H1 (cell line): ENCODE measurements around the gene BPI. TPM values are rescaled to one million over a fixed set of nuclear protein-coding genes. Genes with fewer than 3 reads are reported as not detected.
A peak's percentile ranks its signal among the peaks of the same experiment; 100 is the strongest.

Experiments used
- CTCF ChIA-PET: fragments of 300-600 bp; sonication (Branson Sonifier 250); formaldehyde crosslinking; loops from one replicate; lab custom pipeline; 2021; ENCODE audit not compliant: partially characterized antibody; lab: Charles Lee
- POLR2A ChIA-PET: fragments of 300-600 bp; sonication (Branson Sonifier 250); formaldehyde crosslinking; loops from one replicate; lab custom pipeline; 2021; ENCODE audit warnings: inconsistent platforms; ENCODE audit not compliant: partially characterized antibody; lab: Charles Lee
- DNase-seq, 2 experiments: peaks; one replicate each; pipeline versions ENCODE4 v3.0.0 to v3.0.0-alpha.2; 2010 to 2022; ENCODE audit warnings: low spot score in 2 of 2, low read depth in 1 of 2, mixed read lengths in 1 of 2
- FAIRE-seq: peaks from 2 replicates; lab custom pipeline; 2011; peaks lifted over from hg19 to GRCh38; lab: Jason Lieb, UNC
- H2AFZ ChIP-seq: 2 replicates; pipeline ENCODE4 v1.8.1; 2012; ENCODE audit warnings: low read length, inconsistent platforms
- H2AK5ac ChIP-seq: 2 replicates; pipeline ENCODE4 v1.6.1; 2013; ENCODE audit warnings: low read depth, low read length
- H2BK120ac ChIP-seq: replicated peaks from 2 replicates; pipeline ENCODE3; 2013; ENCODE audit warnings: low read depth, low read length, inconsistent platforms
- H2BK12ac ChIP-seq: 2 replicates; pipeline ENCODE4 v1.6.1; 2013; ENCODE audit warnings: low read depth, low read length
- H2BK15ac ChIP-seq: 2 replicates; pipeline ENCODE4 v1.6.1; 2013; ENCODE audit warnings: low read length
- H2BK20ac ChIP-seq: 2 replicates; pipeline ENCODE4 v1.6.1; 2013; ENCODE audit warnings: low read length
- H2BK5ac ChIP-seq: 2 replicates; pipeline ENCODE4 v1.6.1; 2013; ENCODE audit warnings: low read depth, low read length
- H3K14ac ChIP-seq: 2 replicates; pipeline ENCODE4 v1.6.1; 2013; ENCODE audit warnings: inconsistent platforms; ENCODE audit not compliant: insufficient read length
- H3K18ac ChIP-seq: 2 replicates; pipeline ENCODE4 v1.6.1; 2013; ENCODE audit warnings: low read length; ENCODE audit errors: extremely low read depth
- H3K23ac ChIP-seq: 2 replicates; pipeline ENCODE4 v1.6.1; 2013; ENCODE audit warnings: inconsistent platforms; ENCODE audit not compliant: insufficient read length
- H3K23me2 ChIP-seq: 2 replicates; pipeline ENCODE4 v1.6.1; 2013; ENCODE audit warnings: low read depth, low read length
- H3K27ac ChIP-seq: 2 replicates; pipeline ENCODE4 v1.6.1; 2011; ENCODE audit warnings: low read depth, low read length, inconsistent platforms
- H3K27me3 ChIP-seq, 4 experiments: replicated peaks in 1 of 4; 1 replicate in 1 of 4; 2 replicates in 3 of 4; pipeline versions ENCODE4 v1.6.1 to v1.8.1; 2011 to 2013; ENCODE audit warnings: low read length in 3 of 4, mild to moderate bottlenecking in 3 of 4, inconsistent platforms in 2 of 4, mixed read lengths in 2 of 4, moderate library complexity in 1 of 4; ENCODE audit not compliant: control insufficient read depth in 3 of 4, insufficient read depth in 3 of 4; ENCODE audit errors: extremely low read depth in 1 of 4
- H3K36me3 ChIP-seq, 4 experiments: 2 replicates each; pipeline versions ENCODE4 v1.6.1 to v1.8.1; 2011 to 2013; ENCODE audit warnings: mild to moderate bottlenecking in 4 of 4, low read length in 3 of 4, moderate library complexity in 2 of 4, control low read depth in 1 of 4, inconsistent platforms in 1 of 4; ENCODE audit not compliant: insufficient read depth in 4 of 4, control insufficient read depth in 2 of 4
- H3K4ac ChIP-seq: replicated peaks from 2 replicates; pipeline ENCODE3; 2013; ENCODE audit warnings: low read length, low read depth, mixed read lengths, inconsistent platforms; ENCODE audit not compliant: insufficient read length
- H3K4me1 ChIP-seq, 4 experiments: replicated peaks in 1 of 4; 1 replicate in 1 of 4; 2 replicates in 3 of 4; pipeline versions ENCODE4 v1.6.1 to v1.8.1; 2011 to 2013; ENCODE audit warnings: low read length in 3 of 4, inconsistent platforms in 2 of 4, mixed read lengths in 1 of 4; ENCODE audit not compliant: insufficient read depth in 4 of 4, control insufficient read depth in 3 of 4
- H3K4me2 ChIP-seq, 2 experiments: 2 replicates each; pipeline versions ENCODE4 v1.6.1 to v1.8.1; 2011 to 2013; ENCODE audit warnings: low read depth in 2 of 2, low read length in 2 of 2, control low read depth in 1 of 2, inconsistent platforms in 1 of 2, mild to moderate bottlenecking in 1 of 2; ENCODE audit not compliant: insufficient read depth in 1 of 2
- H3K4me3 ChIP-seq, 4 experiments: fragments of 200-600, 300-600 bp in 1 of 4; sonication (generic), shearing (Covaris generic), sonication (Bioruptor Twin) in 1 of 4; 2 replicates each; pipeline versions ENCODE4 v1.5.1 to v1.8.1; 2011 to 2016; ENCODE audit warnings: low read length in 4 of 4, low read depth in 3 of 4, control low read depth in 2 of 4, inconsistent platforms in 2 of 4, mild to moderate bottlenecking in 2 of 4, mixed read lengths in 1 of 4, moderate library complexity in 1 of 4; ENCODE audit not compliant: insufficient read depth in 2 of 4; ENCODE audit errors: extremely low read depth in 1 of 4
- H3K56ac ChIP-seq: replicated peaks from 2 replicates; pipeline ENCODE3; 2013; ENCODE audit warnings: low read depth, mild to moderate bottlenecking, mixed read lengths, low read length, inconsistent platforms; ENCODE audit not compliant: insufficient read length
- H3K79me1 ChIP-seq: 2 replicates; pipeline ENCODE4 v1.6.1; 2013; ENCODE audit warnings: low read depth, low read length, control low read depth
- H3K79me2 ChIP-seq, 2 experiments: 2 replicates each; pipeline versions ENCODE4 v1.6.1 to v1.8.1; 2012 to 2013; ENCODE audit warnings: low read length in 2 of 2, mild to moderate bottlenecking in 2 of 2, inconsistent platforms in 1 of 2; ENCODE audit not compliant: insufficient read depth in 2 of 2, control insufficient read depth in 1 of 2
- H3K9ac ChIP-seq, 4 experiments: replicated peaks in 1 of 4; 1 replicate in 1 of 4; 2 replicates in 3 of 4; pipeline versions ENCODE4 v1.6.1 to v1.8.1; 2011 to 2013; ENCODE audit warnings: low read depth in 3 of 4, low read length in 3 of 4, control low read depth in 2 of 4, mild to moderate bottlenecking in 2 of 4, moderate library complexity in 2 of 4, inconsistent platforms in 1 of 4; ENCODE audit errors: extremely low read depth in 1 of 4
- H3K9me3 ChIP-seq, 2 experiments: 2 replicates each; pipeline versions ENCODE4 v1.6.1 to v1.8.1; 2012 to 2013; ENCODE audit warnings: mild to moderate bottlenecking in 2 of 2, moderate library complexity in 2 of 2, control low read depth in 1 of 2, inconsistent platforms in 1 of 2, low read depth in 1 of 2, low read length in 1 of 2, mixed read lengths in 1 of 2; ENCODE audit not compliant: insufficient read depth in 2 of 2
- H4K20me1 ChIP-seq, 2 experiments: replicated peaks in 1 of 2; 2 replicates each; pipeline versions ENCODE3 to v1.8.1; 2011 to 2013; ENCODE audit warnings: inconsistent platforms in 2 of 2, low read length in 2 of 2, mild to moderate bottlenecking in 1 of 2; ENCODE audit not compliant: insufficient read depth in 2 of 2, control insufficient read depth in 1 of 2
- H4K5ac ChIP-seq: 2 replicates; pipeline ENCODE4 v1.6.1; 2013; ENCODE audit warnings: low read length, low read depth, mixed read lengths, inconsistent platforms; ENCODE audit not compliant: insufficient read length
- H4K8ac ChIP-seq: 2 replicates; pipeline ENCODE4 v1.8.0; 2013; ENCODE audit warnings: mild to moderate bottlenecking, moderate library complexity, low read length, inconsistent platforms; ENCODE audit not compliant: insufficient read depth; ENCODE audit errors: extremely low read depth
- H4K91ac ChIP-seq: replicated peaks from 2 replicates; pipeline ENCODE3; 2013; ENCODE audit warnings: low read length, mixed read lengths, inconsistent platforms; ENCODE audit not compliant: insufficient read length
- ATF2 ChIP-seq: IDR thresholded peaks from 2 replicates; pipeline ENCODE4 v1.6.1; 2012; ENCODE audit warnings: low read length, inconsistent platforms
- CBX8 ChIP-seq: fragments of 300-800, 300-1000 bp; sonication (generic); IDR thresholded peaks from 2 replicates; pipeline ENCODE4 v1.7.1; 2016; ENCODE audit warnings: low read depth, low read length, borderline replicate concordance
- EP300 ChIP-seq, 2 experiments: IDR thresholded peaks; 1 replicate in 1 of 2; 2 replicates in 1 of 2; pipeline ENCODE4 v1.6.1; 2011 to 2012; ENCODE audit warnings: low read depth in 2 of 2, low read length in 2 of 2, mild to moderate bottlenecking in 2 of 2, borderline replicate concordance in 1 of 2, inconsistent platforms in 1 of 2, moderate library complexity in 1 of 2
- JUN ChIP-seq: IDR thresholded peaks from 2 replicates; pipeline ENCODE4 v1.6.1; 2011; ENCODE audit warnings: low read depth, mild to moderate bottlenecking, improper control_type of control experiment, low read length
- NANOG ChIP-seq: IDR thresholded peaks from 2 replicates; pipeline ENCODE4 v1.6.1; 2011; ENCODE audit warnings: low read length, low read depth, mild to moderate bottlenecking, inconsistent platforms; ENCODE audit not compliant: insufficient read depth, poor library complexity, severe bottlenecking
- POLR2AphosphoS5 ChIP-seq: IDR thresholded peaks from 2 replicates; pipeline ENCODE4 v1.6.1; 2011; ENCODE audit warnings: low read depth, low read length
- POU5F1 ChIP-seq: IDR thresholded peaks from 2 replicates; pipeline ENCODE4 v1.6.1; 2011; ENCODE audit warnings: low read depth, mild to moderate bottlenecking, low read length, moderate library complexity
- SIX5 ChIP-seq: IDR thresholded peaks from 2 replicates; pipeline ENCODE4 v1.6.1; 2011; ENCODE audit warnings: mild to moderate bottlenecking, low read depth, low read length
- SRF ChIP-seq: IDR thresholded peaks from 2 replicates; pipeline ENCODE4 v1.6.1; 2011; ENCODE audit warnings: mild to moderate bottlenecking, low read depth, low read length, moderate library complexity
- TBP ChIP-seq: IDR thresholded peaks from 2 replicates; pipeline ENCODE4 v1.6.1; 2011; ENCODE audit warnings: low read depth, low read length, improper control_type of control experiment
- TCF12 ChIP-seq: IDR thresholded peaks from 2 replicates; pipeline ENCODE4 v1.6.1; 2011; ENCODE audit warnings: low read depth, mild to moderate bottlenecking, low read length
- WGBS, 2 experiments: shearing (Covaris generic) in 1 of 2; methylation state at CpG; one replicate each; pipeline versions ENCODE4 v1.1.6 to v1.1.7; 2013 to 2015; ENCODE audit warnings: low lambda C conversion rate in 2 of 2, mixed read lengths in 2 of 2, inconsistent platforms in 1 of 2, low coverage in 1 of 2, missing lambda C conversion rate in 1 of 2; ENCODE audit not compliant: insufficient replicate concordance in 2 of 2, insufficient coverage in 1 of 2, insufficient read length in 1 of 2; ENCODE audit errors: extremely low coverage in 1 of 2, missing lambda C conversion rate in 1 of 2; 5-methylcytosine and 5-hydroxymethylcytosine counted together
- polyA plus RNA-seq, 7 experiments: library from polyadenylated mRNA; depleted of rRNA in 3 of 7; stranded (reverse) in 5 of 7; unstranded in 2 of 7; fragments of >200 nt in 5 of 7; fragments of 200-250 nt in 2 of 7; gene quantifications; 1 replicate in 5 of 7; 2 replicates in 1 of 7; 4 replicates in 1 of 7; pipeline versions ENCODE4 v1.2.1 to v1.2.3, GENCODE V29; 2011 to 2013; ENCODE audit warnings: missing spikeins in 2 of 7, mixed read lengths in 2 of 7
- total RNA-seq: library from RNA; stranded (reverse); fragmentation: NEBNext Ultra II Directional; extraction: Animal tissue kit (Norgen Biotek cat#: 25700); gene quantifications from 2 replicates; pipeline ENCODE4 v1.2.1, GENCODE V29; 2021

Gene BPI
- total and polyA plus RNA-seq, 2 of the 8 experiments (the other 6 are each of a cell fraction or from before 2014, with no cell fraction given): not detected

DNA sequence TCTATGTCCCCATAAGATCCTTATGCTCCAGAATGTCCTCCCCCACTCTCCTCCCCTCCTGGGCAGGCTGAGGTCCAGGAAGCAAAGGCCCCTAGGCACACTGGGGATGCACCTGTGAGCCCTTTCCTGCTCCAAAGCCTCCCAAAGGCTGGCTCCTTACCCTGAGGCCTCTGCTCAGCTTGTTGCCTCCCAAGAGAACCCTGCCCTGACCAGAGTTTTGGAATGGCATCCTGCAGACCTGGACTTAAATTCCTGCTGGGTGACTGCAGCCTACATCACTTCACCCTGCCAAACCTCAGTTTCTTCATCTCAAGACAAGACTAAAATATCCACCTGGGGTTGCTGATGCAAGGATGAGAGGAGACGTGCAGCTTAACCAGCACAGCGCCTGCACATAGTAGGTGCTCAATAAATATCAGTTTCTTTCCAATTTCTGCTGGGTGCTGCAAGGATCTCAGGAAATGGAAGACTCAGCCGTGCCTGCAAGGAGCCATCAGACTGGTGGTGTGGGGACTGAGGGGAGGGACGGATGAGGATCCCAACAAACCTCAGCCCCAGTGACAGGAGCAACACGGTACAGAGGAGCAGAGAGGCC, 40.2 kb downstream of the BPI start:
- peaks cover 10 to 24% (median 14%) of the 10 kb centered on the region in 4 experiments for H3K4me1 ChIP-seq
- H3K23ac ChIP-seq: no peak overlapping the region
- no peaks in the 10 kb centered on the region for H3K79me2 ChIP-seq
- H3K9me3 ChIP-seq: no peaks in the 10 kb centered on the region
- H2AFZ ChIP-seq: no peak overlapping the region
- no peak overlapping the region for H3K4me3 ChIP-seq
- FAIRE-seq (no peak), DNase-seq (no peak)
- 0 out of 2 replicates have a peak overlapping the region, but pooled peaks have one; percentile 50 for H2BK15ac ChIP-seq
- no peak overlapping the region for H4K8ac ChIP-seq
- CTCF ChIA-PET: interaction anchor here (1.2 to 3.5 kb wide), 3 partner anchors 11 to 14 kb away, joined by 3 to 12 read pairs (median 6); no protein-coding TSS in a partner anchor
- H3K27me3 ChIP-seq: no peaks in the 10 kb centered on the region
- no peak overlapping the region for H3K9ac ChIP-seq
- POLR2A ChIA-PET: interaction anchor here (1.0 kb wide), 1 partner anchor 10 kb away, joined by 4 read pairs; no protein-coding TSS in a partner anchor
- H3K27ac ChIP-seq: no peak overlapping the region
- peak overlapping the region; percentile 16 for H2BK5ac ChIP-seq
- no peaks in the 10 kb centered on the region for H4K20me1 ChIP-seq
- no peak overlapping the region for H4K5ac ChIP-seq
- no peak overlapping the region for H3K4ac ChIP-seq
- H2BK12ac ChIP-seq: peak overlapping the region; percentile 96; the same call in 1 of the 2 replicates
- 0 out of 2 replicates have a peak overlapping the region, but pooled peaks have one; percentile 9 for H2AK5ac ChIP-seq
- no peaks in the 10 kb centered on the region for H3K79me1 ChIP-seq
- H3K23me2 ChIP-seq: no peaks in the 10 kb centered on the region
- H3K4me2 ChIP-seq: no peak overlapping the region
- no peaks in the 10 kb centered on the region for H3K36me3 ChIP-seq
- H3K18ac ChIP-seq: peak overlapping the region; percentile 25
- H3K14ac ChIP-seq: no peak overlapping the region
- WGBS, 2 experiments: 88% methylated on average over 5 of the region's 5 CpGs; no CpG with 5 or more reads in 1 of the 2 experiments
- H2BK20ac ChIP-seq: peak overlapping the region; percentile 27; the same call in 1 of the 2 replicates
- no peak overlapping the region for H3K56ac ChIP-seq
- H2BK120ac ChIP-seq: no peak overlapping the region
- peak overlapping the region; percentile 86 for H4K91ac ChIP-seq
- TF ChIP-seq POLR2AphosphoS5 (no peak), ATF2 (no peak), EP300 (IDR thresholded peaks at IDR 0.05; ENCODE audit: borderline replicate concordance in 1 of 2, low read depth in 2 of 2, low read length in 2 of 2) (no peak), TCF12 (no peak), SIX5 (no peak), JUN (no peak), NANOG (no peak), CBX8 (no peak), SRF (no peak), POU5F1 (no peak), TBP (no peak)
